Epithelial cell of umbilical artery (primary cell): ENCODE measurements around the gene CYP4A11. TPM values are rescaled to one million over a fixed set of nuclear protein-coding genes. Genes with fewer than 3 reads are reported as not detected.

Experiments used
- total RNA-seq: library from RNA; depleted of rRNA; stranded (reverse); fragments of >200 nt; gene quantifications from 2 replicates; pipeline ENCODE4 v1.2.3, GENCODE V29; 2014

CYP4A11 gene, protein sequence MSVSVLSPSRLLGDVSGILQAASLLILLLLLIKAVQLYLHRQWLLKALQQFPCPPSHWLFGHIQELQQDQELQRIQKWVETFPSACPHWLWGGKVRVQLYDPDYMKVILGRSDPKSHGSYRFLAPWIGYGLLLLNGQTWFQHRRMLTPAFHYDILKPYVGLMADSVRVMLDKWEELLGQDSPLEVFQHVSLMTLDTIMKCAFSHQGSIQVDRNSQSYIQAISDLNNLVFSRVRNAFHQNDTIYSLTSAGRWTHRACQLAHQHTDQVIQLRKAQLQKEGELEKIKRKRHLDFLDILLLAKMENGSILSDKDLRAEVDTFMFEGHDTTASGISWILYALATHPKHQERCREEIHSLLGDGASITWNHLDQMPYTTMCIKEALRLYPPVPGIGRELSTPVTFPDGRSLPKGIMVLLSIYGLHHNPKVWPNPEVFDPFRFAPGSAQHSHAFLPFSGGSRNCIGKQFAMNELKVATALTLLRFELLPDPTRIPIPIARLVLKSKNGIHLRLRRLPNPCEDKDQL
- total RNA-seq: not detected in 2 replicates

DNA sequence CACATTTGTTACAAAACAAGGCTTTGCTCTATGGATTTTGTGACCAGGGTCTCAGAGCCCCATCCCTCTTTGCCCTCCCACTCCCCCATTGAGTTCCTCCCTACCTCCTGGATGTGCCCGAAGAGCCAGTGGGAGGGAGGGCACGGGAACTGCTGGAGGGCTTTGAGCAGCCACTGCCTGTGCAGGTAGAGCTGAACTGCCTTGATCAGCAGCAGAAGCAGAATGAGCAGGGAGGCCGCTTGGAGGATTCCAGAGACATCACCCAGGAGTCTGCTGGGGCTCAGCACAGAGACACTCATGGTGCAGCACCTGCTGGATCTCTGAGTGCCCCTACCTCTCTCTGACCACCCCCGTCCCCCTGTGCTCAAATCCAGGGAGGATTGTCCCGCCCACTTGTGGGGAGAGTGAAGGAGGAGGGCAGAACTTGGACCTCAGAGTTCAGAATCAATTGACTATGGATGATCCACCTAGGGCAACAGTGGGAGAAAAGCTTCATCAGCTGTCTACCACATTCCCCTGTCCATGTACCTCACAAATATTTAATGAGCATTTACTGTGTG, at the start of gene CYP4A11:
Gene CYP4A11 (minus strand): TSS at position 342 of the 560 bp plus-strand sequence. CDS start 43 bp downstream, at position 299.

Other genes starting within 250 kb of the CYP4A11 start
- 34.1 and 46.7 TPM in 2 replicates for gene EFCAB14, start 222.4 kb downstream of the CYP4A11 start, total RNA-seq
- gene CYP4B1, start 142.4 kb downstream of the CYP4A11 start, total RNA-seq: not detected in 2 replicates
- 0.32 and 0.76 TPM in 2 replicates for gene CYP4X1, start 82.2 kb upstream of the CYP4A11 start, total RNA-seq
- not detected in 2 replicates for gene CYP4Z1, start 125.8 kb upstream of the CYP4A11 start, total RNA-seq
- gene CYP4A22, start 196.0 kb upstream of the CYP4A11 start, total RNA-seq: not detected in 2 replicates
- not detected in 2 replicates for gene PDZK1IP1, start 248.6 kb upstream of the CYP4A11 start, total RNA-seq